SHP77 (cell line): Measurements from ENCODE around the gene S100Z.

ENCODE experiments used
- DNase-seq, 2 experiments: peaks; one replicate each; lab custom pipeline; 2025; lab: John Stamatoyannopoulos, UW

Gene S100Z

DNA sequence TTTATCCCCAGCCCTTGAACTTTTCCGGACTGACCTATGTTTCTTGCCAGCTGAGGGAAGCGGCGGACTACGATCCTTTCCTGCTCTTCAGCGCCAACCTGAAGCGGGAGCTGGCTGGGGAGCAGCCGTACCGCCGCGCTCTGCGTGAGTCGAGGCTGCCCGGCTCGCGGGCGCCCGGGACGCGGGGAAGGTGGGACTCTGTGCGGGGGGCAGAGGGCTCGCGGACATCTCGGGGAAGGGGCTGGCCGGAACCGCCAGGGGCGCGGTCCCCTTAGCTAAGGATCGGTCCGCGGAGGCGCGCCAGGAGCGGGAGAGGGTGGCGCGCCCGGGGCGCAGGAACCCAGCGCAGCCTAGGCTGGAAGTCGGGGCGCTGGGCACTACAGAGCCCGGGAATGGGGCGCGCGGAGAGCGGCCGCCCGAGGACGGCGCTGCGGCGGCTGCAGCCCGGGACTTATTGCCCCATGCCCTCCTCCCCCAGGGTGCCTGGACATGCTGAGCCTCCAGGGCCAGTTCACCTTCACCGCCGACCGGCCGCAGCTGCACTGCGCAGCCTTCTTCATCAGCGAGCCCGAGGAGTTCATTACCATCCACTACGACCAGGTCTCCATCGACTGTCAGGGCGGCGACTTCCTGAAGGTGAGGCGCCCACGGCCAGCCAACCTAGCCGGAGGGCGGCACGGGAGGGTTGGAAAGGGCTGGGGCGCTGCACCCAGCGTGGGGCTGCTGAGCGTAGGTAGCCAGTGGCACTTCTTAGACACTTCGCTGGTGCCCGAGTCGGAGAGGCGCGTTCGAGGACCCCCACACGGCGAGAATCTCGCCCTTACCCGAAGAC lies 104.0 kb downstream of the S100Z start:
- DNase-seq, result no peak

DNA sequence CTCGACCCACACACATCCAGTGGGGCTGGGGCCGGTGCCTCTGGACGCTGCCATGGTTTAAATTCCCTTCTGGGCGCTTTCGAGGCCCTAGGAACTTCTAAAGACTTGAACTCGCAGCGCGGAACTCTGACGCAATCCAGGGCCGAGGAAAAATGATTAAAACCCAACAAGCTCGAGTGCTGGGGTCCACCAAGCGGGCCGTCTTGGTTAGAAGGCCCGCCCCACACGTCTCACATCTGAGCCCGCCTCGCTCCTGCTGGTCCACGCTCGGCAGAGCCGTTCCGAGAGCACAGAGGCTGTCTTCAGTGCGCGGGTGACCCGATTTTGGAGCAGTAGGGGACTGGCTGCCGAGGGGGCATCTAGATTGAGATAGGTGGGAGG lies 104.6 kb downstream of the S100Z start:
- DNase-seq, result no peak

DNA sequence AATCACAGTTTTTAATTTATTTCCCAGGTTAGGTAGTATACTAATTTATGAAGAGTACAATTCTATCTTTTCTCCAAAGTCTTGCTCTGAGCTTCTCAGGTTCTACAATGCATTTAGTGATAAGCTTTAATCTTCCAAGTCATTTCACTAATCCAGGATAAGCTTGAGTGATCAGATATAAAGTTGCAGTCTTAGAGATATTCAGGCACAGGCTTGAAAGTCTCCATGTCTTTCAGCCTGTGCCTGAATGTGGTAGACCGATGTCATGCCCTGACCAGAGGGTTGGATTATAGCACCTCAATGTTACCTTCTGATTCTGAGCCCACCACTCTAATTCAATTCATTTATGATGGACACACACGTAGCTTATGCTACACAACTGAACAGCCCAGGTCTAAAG lies 106.2 kb downstream of the S100Z start:
- no peak for DNase-seq

DNA sequence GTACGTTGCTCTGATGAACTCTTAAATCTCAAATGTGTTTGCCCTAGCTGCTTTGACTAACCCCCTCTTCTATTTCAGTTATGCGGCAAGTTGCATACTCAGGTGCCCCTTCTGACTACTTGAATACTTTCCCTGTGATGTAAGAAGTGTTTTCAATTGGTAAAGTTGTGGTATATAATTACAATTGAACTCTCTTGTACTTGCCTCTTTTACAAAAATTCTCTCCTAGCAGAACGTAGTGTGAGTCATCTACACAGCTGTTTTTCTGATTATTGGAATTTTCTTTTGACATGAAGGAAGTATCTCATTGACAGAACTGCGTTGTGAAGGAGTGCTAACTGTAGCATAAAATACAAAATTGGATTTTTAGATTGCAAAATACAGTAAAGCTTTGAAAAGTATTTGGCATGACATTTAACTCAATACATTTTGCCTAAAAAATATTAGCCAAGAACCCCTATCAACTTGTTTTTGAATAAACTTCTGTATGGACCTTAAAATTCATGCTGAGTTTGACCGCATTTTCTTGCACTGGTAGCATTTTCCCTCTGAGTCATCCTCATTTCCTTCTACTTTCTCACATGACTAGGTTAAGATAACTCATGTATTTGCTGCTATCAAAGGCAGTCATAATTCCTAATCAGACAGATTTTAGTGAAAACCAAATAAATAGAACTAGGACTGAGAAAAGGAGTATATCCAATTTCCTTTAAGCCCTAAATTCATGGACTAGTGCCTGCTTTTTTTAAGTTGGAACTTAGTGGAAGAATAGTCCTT lies 109.4 kb downstream of the S100Z start:
- DNase-seq, result no peak

DNA sequence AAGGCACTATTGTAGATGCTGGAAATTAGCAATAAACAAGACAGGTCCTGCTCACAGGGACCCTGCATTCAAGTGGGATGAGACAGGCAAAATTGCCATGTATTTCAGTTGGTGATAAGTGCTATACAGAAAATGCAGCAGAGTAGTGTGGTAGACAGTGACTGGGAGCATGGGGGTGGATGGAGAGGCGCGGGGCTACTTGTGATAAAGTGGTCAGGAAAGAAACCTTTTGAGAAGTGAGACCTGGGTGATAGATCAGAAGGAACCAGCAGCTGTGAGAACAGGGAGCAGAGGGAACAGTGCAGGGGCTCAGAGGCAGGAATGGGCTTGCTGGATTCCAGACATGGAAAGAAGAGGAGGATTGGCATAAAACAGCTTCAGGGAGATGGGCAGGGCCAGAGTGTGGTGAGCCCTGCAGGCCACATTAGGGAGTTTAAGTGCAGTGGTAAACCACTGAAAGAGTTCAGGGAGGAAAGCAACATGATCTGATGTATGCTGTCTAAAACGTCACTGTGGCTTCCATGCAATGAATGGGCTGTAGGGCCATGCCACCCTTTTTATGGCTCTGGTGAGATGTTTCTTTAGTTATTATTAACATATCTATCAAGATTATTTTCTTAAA lies 110.3 kb downstream of the S100Z start:
- DNase-seq, result no peak

DNA sequence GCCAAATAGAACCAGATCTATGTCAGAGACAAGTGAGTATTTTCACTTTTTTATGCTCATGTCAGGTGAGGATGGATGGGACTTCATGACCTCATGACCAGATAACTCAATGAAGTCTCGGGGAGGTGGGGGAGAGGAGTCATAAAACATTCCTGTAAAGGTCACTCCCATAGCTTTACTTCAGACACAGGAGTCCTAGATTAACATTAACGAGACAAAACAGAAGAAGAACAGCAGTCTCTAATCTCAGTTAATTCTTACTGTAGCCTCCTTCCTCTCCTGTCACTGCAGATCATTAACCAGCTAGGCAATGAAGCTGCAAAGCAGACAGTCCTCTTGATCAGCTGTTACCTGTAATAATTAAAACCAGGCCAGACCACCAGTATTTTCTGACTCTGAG lies 114.2 kb downstream of the S100Z start:
- DNase-seq, result no peak
